SK-N-MC (cell line): ENCODE results near the gene NDUFC2.

Source experiments
- EZH2 ChIP-seq: fragments of 200-600 bp; sonication (generic); IDR thresholded peaks from one replicate; pipeline ENCODE4 v1.6.1; 2017; ENCODE audit warnings: antibody characterized with exemption
- POLR2AphosphoS5 ChIP-seq: IDR thresholded peaks from 2 replicates; pipeline ENCODE4 v1.6.1; 2012; ENCODE audit warnings: mild to moderate bottlenecking, low read depth, low read length, borderline replicate concordance

GRCh38 chr11:78070621-78071020 is 9.0 kb downstream of the NDUFC2 start:
- TF ChIP-seq POLR2AphosphoS5 (no peak), EZH2 (no peak)
